ENCODE results near the gene PAN3.

The PAN3 gene

GRCh38 chr13:28229522-28230411, 91.4 kb downstream of the PAN3 start:
- DNase-seq = no peak

DNA sequence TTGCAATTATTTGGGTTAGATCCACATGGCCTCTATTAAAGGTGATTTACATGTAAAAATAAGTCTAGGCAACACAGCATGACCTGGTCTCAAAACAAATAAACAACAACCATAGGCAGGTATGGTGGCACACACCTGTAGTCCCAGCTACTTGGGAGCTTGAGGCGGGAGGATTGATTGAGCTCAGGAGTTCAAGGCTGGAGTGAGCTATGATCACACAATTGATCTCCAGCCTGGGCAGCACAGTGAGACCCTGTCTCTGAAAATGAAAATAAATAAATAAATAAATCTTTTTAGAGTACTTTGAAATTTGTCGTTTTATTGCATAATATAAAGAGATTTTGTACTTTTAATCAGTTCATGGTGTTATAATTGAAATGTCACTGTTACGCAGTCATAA, 93.3 kb downstream of the PAN3 start:
- no peak for DNase-seq

DNA sequence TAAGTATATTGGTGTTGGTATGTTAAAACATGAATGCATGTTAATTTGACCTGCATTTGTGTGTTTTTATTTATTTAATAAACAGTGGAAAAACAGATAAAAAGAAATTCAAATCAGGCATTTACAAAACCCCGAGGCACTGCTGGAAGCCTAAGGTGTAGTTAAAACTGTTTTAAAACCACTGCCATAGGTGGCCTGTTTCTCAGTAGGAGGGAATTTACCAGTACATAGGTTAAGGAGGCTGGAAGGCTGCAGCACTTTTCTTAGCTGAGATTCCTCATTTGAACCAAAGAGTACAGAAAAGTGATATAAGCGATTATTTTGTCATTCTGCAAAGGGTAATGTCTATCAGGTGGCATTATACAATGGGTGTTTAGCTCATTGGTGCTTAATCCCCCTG, 99.6 kb downstream of the PAN3 start:
- DNase-seq = no peak

DNA sequence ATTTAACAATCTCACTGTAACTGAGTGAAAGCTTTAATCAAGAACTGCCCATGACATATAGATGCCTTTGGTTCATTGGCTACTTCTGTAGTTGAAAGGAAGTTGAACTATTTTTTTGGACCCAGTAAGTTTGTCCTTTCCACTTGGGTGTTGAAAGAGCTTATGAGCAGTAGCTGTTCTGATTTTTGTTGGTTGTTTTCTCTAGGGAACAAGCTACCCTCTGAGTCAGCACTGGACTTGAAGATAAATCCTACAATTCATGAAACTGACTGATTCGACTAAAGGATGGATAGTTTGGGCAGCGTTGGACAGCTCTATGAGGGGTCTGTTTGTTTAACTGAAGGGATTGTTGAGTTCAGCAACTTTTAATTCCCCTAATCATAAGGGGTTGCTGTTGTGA, 101.0 kb downstream of the PAN3 start:
- no peak for DNase-seq

DNA sequence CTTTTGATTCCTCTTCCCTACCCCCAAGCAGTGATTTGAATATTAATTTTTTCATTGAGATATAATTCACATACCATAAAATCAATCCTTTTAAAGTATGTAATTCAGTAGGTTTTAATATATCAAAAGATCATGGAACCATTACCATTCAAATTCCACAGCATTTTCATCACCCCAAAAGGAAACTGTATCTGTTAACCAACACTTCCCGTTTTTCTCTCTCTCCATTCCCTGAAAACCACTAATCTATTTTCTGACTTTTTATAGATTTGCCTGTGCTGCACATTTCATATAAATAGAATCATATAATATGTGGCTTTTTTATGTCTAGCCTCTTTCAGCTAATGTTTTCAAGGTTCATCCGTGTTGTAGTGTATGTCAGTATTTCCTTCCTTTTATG, 107.1 kb downstream of the PAN3 start:
- no peak for DNase-seq

- DNase-seq = no peak
These were observed 108.5 kb downstream of the PAN3 start for GRCh38 chr13:28246891-28247290.

DNA sequence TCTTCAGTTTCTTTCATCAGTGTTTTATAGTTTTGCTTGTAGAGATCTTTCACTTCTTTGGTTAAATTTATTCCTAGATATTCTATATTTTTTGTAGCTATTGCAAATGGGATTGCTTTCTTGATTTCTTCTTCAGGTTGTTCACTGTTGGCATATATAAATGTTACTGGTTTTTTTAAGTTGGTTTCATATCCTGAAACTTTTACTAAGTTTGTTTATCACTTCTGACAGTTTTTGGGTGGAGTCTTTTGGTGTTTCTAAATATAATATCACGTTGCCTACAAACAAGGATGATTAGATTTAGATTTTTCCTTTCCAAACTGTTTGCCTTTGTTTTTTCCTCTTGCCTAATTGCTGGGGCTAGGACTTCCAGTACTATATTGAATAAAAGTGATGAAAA, 109.7 kb downstream of the PAN3 start:
- no peak for DNase-seq

- DNase-seq = no peak
These were observed 112.2 kb downstream of the PAN3 start for GRCh38 chr13:28250542-28250941.

- no peak for DNase-seq
These were observed 113.1 kb downstream of the PAN3 start for GRCh38 chr13:28251466-28251865.

- DNase-seq = no peak
These were observed 114.2 kb downstream of the PAN3 start for GRCh38 chr13:28252547-28252946.

- no peak for DNase-seq
These were observed 119.0 kb downstream of the PAN3 start for GRCh38 chr13:28257305-28257704.

DNA sequence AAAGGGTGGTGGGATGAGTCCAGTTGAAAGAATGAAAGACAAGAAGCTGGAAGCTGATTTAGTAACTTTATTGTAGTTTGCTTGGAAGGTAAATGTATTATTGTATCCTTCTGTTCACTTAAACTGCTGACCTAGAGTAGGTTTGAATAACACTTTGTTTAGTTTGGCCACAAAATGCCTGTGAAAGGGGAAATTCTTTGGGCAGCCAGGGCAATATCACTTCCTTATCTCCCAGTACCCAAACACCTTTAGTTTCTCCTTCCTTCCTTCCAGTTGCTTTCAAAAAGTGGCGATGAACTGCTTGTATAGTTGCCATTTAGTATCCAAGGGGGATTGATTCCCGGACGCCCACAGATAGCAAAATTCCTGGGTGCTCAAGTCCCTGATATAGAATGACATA, 120.1 kb downstream of the PAN3 start:
- no peak for DNase-seq

GRCh38 chr13:28267497-28267896, 129.2 kb downstream of the PAN3 start:
- no peak for DNase-seq

DNA sequence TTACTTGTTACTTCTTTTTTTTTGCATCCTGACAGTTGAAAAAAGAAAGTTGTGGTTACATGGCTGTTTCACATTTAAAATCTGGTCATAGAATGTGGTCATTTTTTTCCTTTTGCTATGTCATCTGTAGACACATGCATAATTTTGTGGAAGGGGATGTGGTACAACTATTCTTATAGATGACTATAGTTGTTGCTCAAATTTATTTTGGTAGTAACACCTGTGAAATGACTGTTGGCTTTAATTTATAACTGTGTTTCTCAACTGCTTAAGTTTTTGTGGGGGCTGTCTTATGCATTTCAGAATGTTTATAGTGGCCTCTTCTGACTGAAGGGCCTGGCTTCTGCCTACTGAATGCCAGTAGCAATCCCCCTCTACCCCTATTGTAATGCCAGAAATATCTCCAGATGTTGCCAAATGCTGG, 130.5 kb downstream of the PAN3 start:
- DNase-seq = no peak

DNA sequence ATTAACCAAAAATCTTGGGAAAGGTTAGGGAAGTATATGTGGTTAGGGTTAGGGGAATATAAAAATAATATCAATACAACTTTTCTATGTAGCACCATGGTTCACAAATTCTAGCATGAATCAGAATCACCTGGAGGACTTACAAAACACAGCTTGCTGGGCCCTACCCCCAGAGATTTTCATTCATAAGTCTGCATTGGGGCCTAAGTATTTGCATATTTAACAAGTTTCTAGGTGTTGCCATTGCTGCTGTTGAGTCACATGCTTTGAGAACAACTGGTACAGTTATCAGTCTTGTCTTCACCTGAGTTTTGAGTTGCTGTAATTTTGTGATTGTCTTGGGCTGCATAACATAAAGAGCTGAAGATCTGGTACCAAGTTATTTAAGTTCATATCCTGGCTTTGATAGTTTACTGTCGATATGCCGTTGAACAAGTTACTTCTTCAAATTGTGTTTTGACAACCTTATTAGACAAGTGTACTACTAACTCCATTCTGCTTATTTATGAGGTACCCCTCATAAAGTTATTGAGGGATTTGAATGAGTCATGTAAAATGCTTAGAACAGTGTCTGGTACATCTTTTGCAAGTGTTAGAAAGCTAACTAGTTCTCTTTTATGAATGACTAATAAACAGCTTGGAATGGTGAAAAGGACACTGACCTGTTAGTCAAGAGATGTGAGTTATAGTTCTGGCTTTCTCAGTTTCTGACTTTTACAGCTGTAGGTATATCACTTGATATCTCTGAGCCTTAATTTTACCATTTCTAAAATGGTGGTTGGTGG, 132.9 kb downstream of the PAN3 start:
- no peak for DNase-seq

GRCh38 chr13:28273919-28274318, 135.6 kb downstream of the PAN3 start:
- no peak for DNase-seq

GRCh38 chr13:28282451-28282850, 144.1 kb downstream of the PAN3 start:
- no peak for DNase-seq

- DNase-seq = no peak
These were observed 145.3 kb downstream of the PAN3 start for GRCh38 chr13:28283600-28283999.

DNA sequence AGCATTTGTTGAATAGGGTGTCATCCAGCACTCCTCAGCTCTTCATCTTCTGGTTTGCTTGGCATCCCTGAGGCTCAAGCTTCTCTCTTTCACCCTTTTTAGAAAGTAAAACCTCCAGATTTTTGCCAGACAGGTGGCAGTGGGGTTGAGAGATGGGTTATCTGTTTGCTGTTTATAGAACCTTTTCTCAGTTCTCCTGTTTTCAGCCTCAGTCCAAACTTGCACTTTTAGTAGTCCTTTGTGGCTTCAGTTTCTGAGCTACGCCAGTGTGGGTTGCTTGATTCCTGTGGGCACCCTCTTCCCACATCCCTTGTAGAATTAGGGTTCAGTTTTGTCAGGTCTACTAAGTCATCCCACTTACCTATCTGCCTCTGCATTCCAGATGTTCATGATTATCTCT, 147.9 kb downstream of the PAN3 start:
- no peak for DNase-seq

- DNase-seq = no peak
These were observed 159.0 kb downstream of the PAN3 start for GRCh38 chr13:28297341-28297740.

DNA sequence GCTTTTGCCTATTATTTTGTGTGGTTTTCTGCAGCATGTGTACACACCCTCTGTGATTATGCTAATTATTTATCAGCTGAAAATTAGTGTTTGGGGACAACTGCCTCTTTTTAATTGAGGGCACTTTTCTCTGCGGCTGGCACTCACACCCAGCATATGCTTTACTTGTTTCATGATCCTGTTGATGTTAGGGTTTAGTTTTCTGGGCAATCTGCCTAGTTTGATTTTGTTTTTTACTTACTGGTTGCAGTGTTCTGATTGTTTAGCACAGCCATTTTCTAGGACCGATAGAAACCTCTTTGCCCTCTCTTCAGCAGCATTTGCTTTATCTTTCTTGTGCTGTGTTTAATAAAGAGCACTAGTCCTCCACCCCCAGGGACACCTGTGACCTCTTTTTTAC, 161.6 kb downstream of the PAN3 start:
- DNase-seq = no peak

DNA sequence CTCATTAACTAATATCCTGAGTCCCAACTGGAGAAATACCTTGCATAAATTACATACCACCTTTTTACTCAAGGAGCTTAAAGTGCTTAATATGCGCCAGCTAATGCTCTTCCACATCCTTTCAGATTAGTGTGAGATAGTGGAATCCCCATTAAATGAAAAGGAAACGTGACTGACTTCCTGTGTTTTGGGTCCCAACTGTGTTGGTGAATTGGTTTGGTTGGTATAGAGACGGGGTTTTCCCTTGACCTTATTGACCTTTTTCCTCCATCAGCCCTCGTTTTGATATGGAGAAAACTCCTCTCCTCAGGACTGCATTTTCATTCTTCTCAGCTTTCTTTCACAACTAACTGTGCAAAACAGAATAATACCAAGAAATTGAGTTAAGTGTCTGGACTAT, 163.5 kb downstream of the PAN3 start:
- no peak for DNase-seq

- DNase-seq = no peak
These were observed 168.0 kb downstream of the PAN3 start for GRCh38 chr13:28306325-28306724.

DNA sequence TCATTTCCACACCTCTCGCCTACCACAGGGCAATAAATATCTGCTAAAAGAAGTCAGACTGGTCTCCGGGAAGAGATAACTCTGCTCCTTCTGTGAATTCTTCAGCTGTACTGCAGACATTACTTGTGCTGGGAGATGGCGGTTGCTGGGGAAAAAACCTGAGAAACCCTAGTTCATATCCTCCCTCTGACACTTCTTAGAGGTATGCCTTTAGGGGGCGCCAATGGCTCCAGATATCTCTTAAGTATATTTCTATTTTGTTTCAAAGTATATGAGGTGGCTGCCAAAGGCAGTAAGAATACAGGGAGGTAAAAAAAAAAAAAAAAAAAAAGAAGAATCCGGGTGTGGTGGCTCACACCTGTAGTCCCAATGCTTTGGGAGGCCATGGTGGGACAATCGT, 175.2 kb downstream of the PAN3 start:
- DNase-seq = no peak

All from NCI-H748 treated with DMSO at 0.1 percent for 48 hours (cell line).